Adrenal gland (tissue), 5 donors: ENCODE data around the gene CYB5R4.

ENCODE experiments used
- POLR2A ChIP-seq, 2 donors: fragments of 450-650 bp; IDR thresholded peaks; one replicate each; pipeline ENCODE4 v1.6.1; 2017; ENCODE audit warnings: antibody characterized with exemption in 2 of 2, mild to moderate bottlenecking in 2 of 2, moderate library complexity in 1 of 2
- TF ChIP-seq, protein P1 (sequence below), 6 experiments: fragments of 450-650 bp in 4 of 6; fragments of 200-600 bp in 2 of 6; sonication (generic) in 1 of 6; IDR thresholded peaks; 1 replicate in 5 of 6; 2 replicates in 1 of 6; pipeline versions ENCODE4 v1.5.1 to v1.8.0; 2016 to 2021; ENCODE audit warnings: antibody characterized with exemption in 6 of 6, mild to moderate bottlenecking in 2 of 6, moderate library complexity in 1 of 6
- donor health status: DM: no; HTN: no; CAD: no.

DNA sequence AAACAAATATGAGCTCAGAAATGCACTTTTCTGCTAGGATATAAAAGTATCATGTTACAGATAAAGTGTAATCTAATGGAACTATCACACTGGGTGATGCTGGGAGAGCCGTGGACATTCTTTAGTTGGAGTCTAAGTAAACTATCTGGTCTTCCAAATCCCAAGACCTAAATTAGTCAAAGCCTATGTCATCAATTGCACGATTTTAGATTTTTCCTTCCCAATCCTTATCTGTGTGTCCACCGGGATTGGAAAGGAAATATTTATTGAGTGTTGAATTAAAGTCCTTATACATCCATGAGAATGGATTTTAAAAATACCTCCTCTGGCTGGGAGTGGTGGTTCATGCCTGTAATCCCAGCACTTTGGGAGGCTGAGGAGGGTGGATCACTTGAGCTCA is 154.4 kb downstream of the CYB5R4 start:
- TF ChIP-seq, protein P1, sequence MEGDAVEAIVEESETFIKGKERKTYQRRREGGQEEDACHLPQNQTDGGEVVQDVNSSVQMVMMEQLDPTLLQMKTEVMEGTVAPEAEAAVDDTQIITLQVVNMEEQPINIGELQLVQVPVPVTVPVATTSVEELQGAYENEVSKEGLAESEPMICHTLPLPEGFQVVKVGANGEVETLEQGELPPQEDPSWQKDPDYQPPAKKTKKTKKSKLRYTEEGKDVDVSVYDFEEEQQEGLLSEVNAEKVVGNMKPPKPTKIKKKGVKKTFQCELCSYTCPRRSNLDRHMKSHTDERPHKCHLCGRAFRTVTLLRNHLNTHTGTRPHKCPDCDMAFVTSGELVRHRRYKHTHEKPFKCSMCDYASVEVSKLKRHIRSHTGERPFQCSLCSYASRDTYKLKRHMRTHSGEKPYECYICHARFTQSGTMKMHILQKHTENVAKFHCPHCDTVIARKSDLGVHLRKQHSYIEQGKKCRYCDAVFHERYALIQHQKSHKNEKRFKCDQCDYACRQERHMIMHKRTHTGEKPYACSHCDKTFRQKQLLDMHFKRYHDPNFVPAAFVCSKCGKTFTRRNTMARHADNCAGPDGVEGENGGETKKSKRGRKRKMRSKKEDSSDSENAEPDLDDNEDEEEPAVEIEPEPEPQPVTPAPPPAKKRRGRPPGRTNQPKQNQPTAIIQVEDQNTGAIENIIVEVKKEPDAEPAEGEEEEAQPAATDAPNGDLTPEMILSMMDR (IDR thresholded peaks at IDR 0.05) = no peak
- TF ChIP-seq POLR2A (IDR thresholded peaks at IDR 0.05) = no peak
